ENCODE data around the gene RRP1. TPM values are rescaled to one million over a fixed set of nuclear protein-coding genes. Genes with fewer than 3 reads are reported as not detected.

RRP1 gene
- total and polyA plus RNA-seq, 9 of the 15 experiments (the other 6 are each of a cell fraction or from before 2014, with no cell fraction given) = 0.89 to 105 (median 51.6) TPM

DNA sequence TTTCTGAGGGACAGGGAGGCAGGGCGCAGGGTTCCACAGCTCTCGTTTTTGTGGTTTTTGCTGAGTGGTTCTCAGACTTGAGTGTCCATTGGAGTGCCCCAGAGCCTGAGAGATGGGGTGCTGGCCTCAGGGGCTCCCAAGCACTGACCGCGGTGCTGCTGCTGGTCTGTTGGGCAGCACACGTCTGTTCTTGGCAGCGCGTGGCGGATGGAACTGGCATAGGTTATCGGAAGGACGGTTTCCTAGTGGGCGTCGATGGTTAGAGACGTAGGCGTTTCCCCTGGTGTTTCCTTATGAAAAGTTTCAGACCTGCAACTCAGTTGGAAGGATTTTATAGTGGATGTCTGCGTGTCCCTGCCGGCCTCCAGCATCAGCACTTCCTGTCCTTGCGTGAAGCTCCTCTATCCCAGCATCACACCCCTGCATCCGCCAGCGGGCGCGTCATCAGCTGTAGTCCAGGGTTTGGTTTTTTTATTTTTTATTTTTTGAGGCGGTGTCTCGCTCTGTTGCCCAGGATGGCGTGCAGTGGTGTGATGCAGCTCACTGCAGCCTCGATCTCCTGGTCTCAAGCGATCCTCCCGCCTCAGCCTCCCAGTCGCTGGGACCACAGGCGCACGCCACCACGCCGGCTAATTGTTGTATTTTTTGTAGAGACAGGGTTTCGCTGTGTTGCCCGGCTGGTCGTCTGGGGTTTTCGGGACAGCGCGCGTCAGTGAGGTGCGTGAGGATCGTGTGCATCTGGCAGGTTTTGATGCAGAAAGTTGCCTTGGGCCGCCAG is 11.8 kb downstream of the RRP1 start:
- Histone ChIP-seq H3K27me3 (ENCODE audit: control insufficient read depth in 2 of 2, insufficient read depth in 2 of 2, low read length in 2 of 2) (no peaks in the 10 kb centered on the region), H3K4me1 (replicated peaks in 1 of 2; ENCODE audit: control insufficient read depth in 2 of 2, insufficient read depth in 2 of 2, low read length in 2 of 2) (peaks cover 8 to 43% of the 10 kb centered on the region in 2 experiments; a peak in 4 of 5 replicates), H3K4me3 (no peak overlapping the region), H3K79me2 (ENCODE audit: control insufficient read depth, insufficient read depth, low read length) (peaks cover 6% of the 10 kb centered on the region; the same call in 1 of the 3 replicates), H3K9me3 (replicated peaks; ENCODE audit: control insufficient read depth, insufficient read depth, low read depth, low read length) (no peaks in the 10 kb centered on the region), H4K20me1 (replicated peaks; ENCODE audit: control insufficient read depth, insufficient read depth, low read length) (peaks cover 3% of the 10 kb centered on the region; the same call in 1 of the 2 replicates), H3K9me1 (ENCODE audit: control insufficient read depth, insufficient read depth, low read length) (peaks cover 4% of the 10 kb centered on the region), H3K9ac (ENCODE audit: insufficient read depth in 1 of 2, low read depth in 2 of 2, low read length in 2 of 2) (peak overlapping the region in 1 of 2 experiments; percentile 54; a peak in 1 of 4 replicates), H3K4me2 (ENCODE audit: insufficient read depth, low read length) (no peak overlapping the region), H3K27ac (ENCODE audit: extremely low read depth, low read depth, low read length) (no peak overlapping the region), H2AFZ (ENCODE audit: low read depth, low read length) (no peak overlapping the region), H3K36me3 (ENCODE audit: control insufficient read depth, insufficient read depth, low read length) (peaks cover 97% of the 10 kb centered on the region)
- FAIRE-seq (no peak), ATAC-seq (no peak), DNase-seq (ENCODE audit: extremely low read depth in 1 of 4, low spot score in 3 of 4) (no peak)
- ChIA-PET POLR2A (interaction anchor here (1.0 to 2.6 kb wide), 5 partner anchors 9 to 36 kb away, joined by 3 to 11 read pairs (median 5); partner anchors contain the start of gene RRP1), CTCF (ENCODE audit: low intra/inter-chr PET ratio) (interaction anchor here (0.5 kb wide), 1 partner anchor 544 kb away, joined by 7 read pairs; no protein-coding TSS in a partner anchor)
- in situ Hi-C loops (cut with MboI) = no loop called here
- TF ChIP-seq CREBBP (IDR thresholded peaks at IDR 0.05; ENCODE audit: low read depth, low read length) (no peak), SNRNP70 (optimal IDR thresholded peaks at IDR 0.05; ENCODE audit: low read depth, low read length) (no peak), SIN3B (IDR thresholded peaks at IDR 0.05; ENCODE audit: low read depth) (no peak), CHCHD3 (CRISPR knock-in tag; IDR thresholded peaks at IDR 0.05) (no peak), RAD21 (CRISPR knock-in tag; conservative IDR thresholded peaks at IDR 0.05 in 1 of 2, IDR thresholded peaks at IDR 0.05 in 1 of 2) (no peak), RBFOX2 (IDR thresholded peaks at IDR 0.05; ENCODE audit: low read depth, low read length) (peak; percentile 46; the same call in 1 of the 2 replicates), BMI1 (IDR thresholded peaks at IDR 0.05; ENCODE audit: low read length) (no peak), ZNF668 (CRISPR knock-in tag; IDR thresholded peaks at IDR 0.05) (no peak), POLR2G (IDR thresholded peaks at IDR 0.05; ENCODE audit: low read depth, low read length) (peak; percentile 53), ILF3 (IDR thresholded peaks at IDR 0.05; ENCODE audit: borderline replicate concordance) (no peak), KDM1A (IDR thresholded peaks at IDR 0.05) (no peak)
- TF ChIP-seq, protein P1, sequence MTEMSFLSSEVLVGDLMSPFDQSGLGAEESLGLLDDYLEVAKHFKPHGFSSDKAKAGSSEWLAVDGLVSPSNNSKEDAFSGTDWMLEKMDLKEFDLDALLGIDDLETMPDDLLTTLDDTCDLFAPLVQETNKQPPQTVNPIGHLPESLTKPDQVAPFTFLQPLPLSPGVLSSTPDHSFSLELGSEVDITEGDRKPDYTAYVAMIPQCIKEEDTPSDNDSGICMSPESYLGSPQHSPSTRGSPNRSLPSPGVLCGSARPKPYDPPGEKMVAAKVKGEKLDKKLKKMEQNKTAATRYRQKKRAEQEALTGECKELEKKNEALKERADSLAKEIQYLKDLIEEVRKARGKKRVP (CRISPR knock-in tag; IDR thresholded peaks at IDR 0.05) = no peak
- TF ChIP-seq, protein P2, sequence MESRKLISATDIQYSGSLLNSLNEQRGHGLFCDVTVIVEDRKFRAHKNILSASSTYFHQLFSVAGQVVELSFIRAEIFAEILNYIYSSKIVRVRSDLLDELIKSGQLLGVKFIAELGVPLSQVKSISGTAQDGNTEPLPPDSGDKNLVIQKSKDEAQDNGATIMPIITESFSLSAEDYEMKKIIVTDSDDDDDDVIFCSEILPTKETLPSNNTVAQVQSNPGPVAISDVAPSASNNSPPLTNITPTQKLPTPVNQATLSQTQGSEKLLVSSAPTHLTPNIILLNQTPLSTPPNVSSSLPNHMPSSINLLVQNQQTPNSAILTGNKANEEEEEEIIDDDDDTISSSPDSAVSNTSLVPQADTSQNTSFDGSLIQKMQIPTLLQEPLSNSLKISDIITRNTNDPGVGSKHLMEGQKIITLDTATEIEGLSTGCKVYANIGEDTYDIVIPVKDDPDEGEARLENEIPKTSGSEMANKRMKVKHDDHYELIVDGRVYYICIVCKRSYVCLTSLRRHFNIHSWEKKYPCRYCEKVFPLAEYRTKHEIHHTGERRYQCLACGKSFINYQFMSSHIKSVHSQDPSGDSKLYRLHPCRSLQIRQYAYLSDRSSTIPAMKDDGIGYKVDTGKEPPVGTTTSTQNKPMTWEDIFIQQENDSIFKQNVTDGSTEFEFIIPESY (CRISPR knock-in tag; IDR thresholded peaks at IDR 0.05) = peak; percentile 64; the same call in 1 of the 2 replicates
- intact Hi-C loops (cut with micrococcal nuclease) = no loop called here
- BruUV-seq (replicated peaks) = no TSS peak
- 93% methylated on average over 37 of the region's 42 CpGs for WGBS (ENCODE audit: insufficient coverage, low coverage, missing lambda C conversion rate)

Measured in K562 (cell line).